Endothelial cell of umbilical vein (primary cell): Measurements from ENCODE around the gene DNAJA4. TPM values are rescaled to one million over a fixed set of nuclear protein-coding genes. Genes with fewer than 3 reads are reported as not detected.

Experiments used
- BruUV-seq: library from RNA; stranded (reverse); fragments of 400-500 nt; replicated peaks from 2 replicates; lab custom pipeline; 2021; lab: Mats Ljungman, UMichigan
- CTCF ChIA-PET: fragments of 300-600, 350-600 bp; sonication (Branson Sonifier 250); formaldehyde crosslinking; loops from one replicate; lab custom pipeline; 2021; ENCODE audit warnings: antibody characterized with exemption, inconsistent platforms; lab: Charles Lee
- POLR2A ChIA-PET: fragments of 300-600, 350-600 bp; sonication (Branson Sonifier 250); formaldehyde crosslinking; loops from one replicate; lab custom pipeline; 2021; ENCODE audit warnings: antibody characterized with exemption, inconsistent platforms; lab: Charles Lee
- DNase-seq: peaks from one replicate; pipeline ENCODE4 v3.0.0-alpha.2; 2011; ENCODE audit warnings: low read depth, low spot score
- FAIRE-seq: peaks from 2 replicates; lab custom pipeline; 2011; peaks lifted over from hg19 to GRCh38; lab: Jason Lieb, UNC
- H2AFZ ChIP-seq: 2 replicates; pipeline ENCODE4 v1.6.0; 2012; ENCODE audit warnings: low read depth, low read length, control low read depth, inconsistent platforms
- H3K27ac ChIP-seq: 2 replicates; pipeline ENCODE4 v1.5.1; 2011; ENCODE audit warnings: low read depth, mild to moderate bottlenecking, control low read depth, low read length, moderate library complexity; ENCODE audit not compliant: insufficient read depth
- H3K27me3 ChIP-seq, 2 experiments: 2 replicates each; pipeline versions ENCODE4 v1.6.0 to v1.6.1; 2011; ENCODE audit warnings: low read length in 2 of 2, mixed read lengths in 1 of 2; ENCODE audit not compliant: control insufficient read depth in 2 of 2, insufficient read depth in 2 of 2
- H3K36me3 ChIP-seq, 2 experiments: 2 replicates in 1 of 2; 3 replicates in 1 of 2; pipeline ENCODE4 v1.5.1; 2011; ENCODE audit warnings: low read length in 2 of 2, mild to moderate bottlenecking in 1 of 2, moderate library complexity in 1 of 2; ENCODE audit not compliant: control insufficient read depth in 2 of 2, insufficient read depth in 2 of 2; ENCODE audit errors: extremely low read depth in 1 of 2
- H3K4me1 ChIP-seq: 3 replicates; pipeline ENCODE4 v1.5.1; 2011; ENCODE audit warnings: mild to moderate bottlenecking, low read length; ENCODE audit not compliant: control insufficient read depth, insufficient read depth; ENCODE audit errors: extremely low read depth
- H3K4me2 ChIP-seq: 2 replicates; pipeline ENCODE4 v1.6.1; 2011; ENCODE audit warnings: low read length, control low read depth, mixed read lengths; ENCODE audit not compliant: insufficient read depth
- H3K4me3 ChIP-seq, 3 experiments: fragments of 200-600 bp in 1 of 3; sonication (generic), shearing (Covaris generic) in 1 of 3; replicated peaks in 1 of 3; 2 replicates each; pipeline ENCODE4 v1.5.1; 2011 to 2016; ENCODE audit warnings: control low read depth in 3 of 3, low read length in 3 of 3, mild to moderate bottlenecking in 2 of 3, inconsistent platforms in 1 of 3, low read depth in 1 of 3, moderate library complexity in 1 of 3; ENCODE audit not compliant: insufficient read depth in 1 of 3
- H3K79me2 ChIP-seq: 2 replicates; pipeline ENCODE4 v1.6.0; 2012; ENCODE audit warnings: low read length, inconsistent platforms; ENCODE audit not compliant: control insufficient read depth, insufficient read depth
- H3K9ac ChIP-seq: replicated peaks from 2 replicates; pipeline ENCODE3; 2011; ENCODE audit warnings: low read length, control low read depth; ENCODE audit not compliant: insufficient read depth; ENCODE audit errors: extremely low read depth
- H3K9me1 ChIP-seq: replicated peaks from 3 replicates; pipeline ENCODE4 v1.6.0; 2011; ENCODE audit warnings: mild to moderate bottlenecking, low read length; ENCODE audit not compliant: control insufficient read depth, insufficient read depth; ENCODE audit errors: extremely low read depth
- H3K9me3 ChIP-seq: replicated peaks from 2 replicates; pipeline ENCODE4 v1.5.1; 2012; ENCODE audit warnings: low read length, inconsistent platforms; ENCODE audit not compliant: control insufficient read depth, insufficient read depth
- H4K20me1 ChIP-seq: replicated peaks from 2 replicates; pipeline ENCODE3; 2011; ENCODE audit warnings: mild to moderate bottlenecking, low read length; ENCODE audit not compliant: control insufficient read depth, insufficient read depth; ENCODE audit errors: extremely low read depth
- CTCF ChIP-seq, 2 donors: IDR thresholded peaks; 1 replicate in 1 of 2; 2 replicates in 1 of 2; pipeline ENCODE4 v1.5.1; 2011; ENCODE audit warnings: low read length in 2 of 2, mild to moderate bottlenecking in 2 of 2, moderate library complexity in 2 of 2, control low read depth in 1 of 2, inconsistent platforms in 1 of 2, low read depth in 1 of 2; ENCODE audit not compliant: insufficient read depth in 1 of 2; ENCODE audit errors: extremely low read depth in 1 of 2
- EZH2 ChIP-seq: IDR thresholded peaks from 2 replicates; pipeline ENCODE4 v1.6.1; 2012; ENCODE audit warnings: borderline replicate concordance, low read depth, mild to moderate bottlenecking, moderate library complexity, low read length, inconsistent platforms; ENCODE audit not compliant: severe bottlenecking
- FOS ChIP-seq: IDR thresholded peaks from 2 replicates; pipeline ENCODE4 v1.6.1; 2011; ENCODE audit warnings: mild to moderate bottlenecking, low read length, moderate library complexity, borderline replicate concordance; ENCODE audit not compliant: insufficient read depth
- GATA2 ChIP-seq: IDR thresholded peaks from 2 replicates; pipeline ENCODE4 v1.7.0; 2011; ENCODE audit warnings: low read depth, mild to moderate bottlenecking, moderate library complexity, mixed read lengths, low read length; ENCODE audit not compliant: insufficient read length, insufficient read depth
- POLR2A ChIP-seq: IDR thresholded peaks from 2 replicates; pipeline ENCODE4 v1.6.1; 2012; ENCODE audit warnings: low read depth, mild to moderate bottlenecking, control low read depth, low read length
- POLR2AphosphoS5 ChIP-seq: IDR thresholded peaks from 2 replicates; pipeline ENCODE4 v1.6.1; 2012; ENCODE audit warnings: low read depth, mild to moderate bottlenecking, control low read depth, low read length, moderate library complexity; ENCODE audit not compliant: insufficient read depth
- dilution Hi-C: fragments of 300-500 bp; cut with MboI; formaldehyde crosslinking; loops from one replicate; pipeline ENCODE4 v1.15.0; 2019; ENCODE audit warnings: low sequenced_read_pairs; ENCODE audit not compliant: extremely low pct_ligation_motif_present
- intact Hi-C: fragments of 100-400 bp; cut with micrococcal nuclease; formaldehyde crosslinking; loops from one replicate; pipeline ENCODE4 v1.10.0; 2022
- polyA plus RNA-seq, 4 experiments: library from polyadenylated mRNA; depleted of rRNA in 3 of 4; stranded (reverse) in 3 of 4; unstranded in 1 of 4; fragments of >200 nt; gene quantifications; 2 replicates each; pipeline versions ENCODE4 v1.2.1 to v1.2.3, GENCODE V29; 2011 to 2012; ENCODE audit warnings: missing spikeins in 1 of 4
- total RNA-seq: library from RNA; stranded (reverse); gene quantifications from 2 replicates; pipeline ENCODE4 v1.2.3, GENCODE V29; 2021

Gene DNAJA4
- total and polyA plus RNA-seq, 2 donors (not counting 3 experiments of a cell fraction or from before 2014, with no cell fraction given) = 17.3 to 21.3 TPM

- no peaks in the 10 kb centered on the region for H3K9me3 ChIP-seq
- H3K27ac ChIP-seq = no peak overlapping the region
- no peak overlapping the region for H3K4me3 ChIP-seq
- no peaks in the 10 kb centered on the region for H4K20me1 ChIP-seq
- dilution Hi-C loops (no loop called here), intact Hi-C loops (loop anchor here (10.0 kb wide), 1 partner anchor 438 kb away; no protein-coding TSS in a partner anchor)
- CTCF ChIA-PET = interaction anchor here (0.6 to 14.6 kb wide), 7 partner anchors 7 to 434 kb away, joined by 3 to 367 read pairs (median 4); partner anchors contain the start of gene SKIC8
- no peaks in the 10 kb centered on the region for H3K27me3 ChIP-seq
- H3K4me1 ChIP-seq = no peaks in the 10 kb centered on the region
- FAIRE-seq = no peak
- peak overlapping the region; percentile 35 for H2AFZ ChIP-seq
- no peaks in the 10 kb centered on the region for H3K9me1 ChIP-seq
- BruUV-seq = no TSS peak
- TF ChIP-seq FOS (no peak), EZH2 (no peak), GATA2 (no peak), POLR2AphosphoS5 (no peak)
- no peak for DNase-seq
- no peak overlapping the region for H3K4me2 ChIP-seq
- H3K9ac ChIP-seq = no peak overlapping the region
- no peaks in the 10 kb centered on the region for H3K36me3 ChIP-seq
- no peaks in the 10 kb centered on the region for H3K79me2 ChIP-seq
- POLR2A ChIA-PET = no interaction called here
Measured at GRCh38 chr15:78316283-78317083, 52.1 kb downstream of the DNAJA4 start.

GRCh38 chr15:78317145-78317836 is 52.9 kb downstream of the DNAJA4 start:
- no peak overlapping the region for H3K9ac ChIP-seq
- H3K27me3 ChIP-seq = no peaks in the 10 kb centered on the region
- no peaks in the 10 kb centered on the region for H3K9me1 ChIP-seq
- H3K4me2 ChIP-seq = no peak overlapping the region
- dilution Hi-C loops = no loop called here
- DNase-seq (no peak), FAIRE-seq (no peak)
- no TSS peak for BruUV-seq
- H4K20me1 ChIP-seq = no peaks in the 10 kb centered on the region
- H3K36me3 ChIP-seq = no peaks in the 10 kb centered on the region
- TF ChIP-seq POLR2A (no peak), CTCF (IDR thresholded peaks at IDR 0.05; ENCODE audit: extremely low read depth in 1 of 2, insufficient read depth in 1 of 2, low read depth in 1 of 2, low read length in 2 of 2) (peak in 1 of 2 donors; percentile 5), POLR2AphosphoS5 (no peak)
- intact Hi-C loops = loop anchor here (10.0 kb wide), 1 partner anchor 438 kb away; no protein-coding TSS in a partner anchor
- H3K4me3 ChIP-seq = no peak overlapping the region
- H3K27ac ChIP-seq = no peak overlapping the region
- peaks cover 7% of the 10 kb centered on the region for H3K4me1 ChIP-seq
- CTCF ChIA-PET = interaction anchor here (0.6 to 14.6 kb wide), 4 partner anchors 8 to 103 kb away, joined by 3 to 367 read pairs (median 5); no protein-coding TSS in a partner anchor
- no peaks in the 10 kb centered on the region for H3K9me3 ChIP-seq
- POLR2A ChIA-PET = no interaction called here
- H3K79me2 ChIP-seq = no peaks in the 10 kb centered on the region
- peak overlapping the region; percentile 13 for H2AFZ ChIP-seq
